Heart left ventricle (tissue), 13 donors: ENCODE data around the gene CD226.

Experiments used
- POLR2A ChIP-seq, 2 donors: fragments of 450-650 bp; IDR thresholded peaks; one replicate each; pipeline ENCODE4 v1.6.1; 2017; ENCODE audit warnings: antibody characterized with exemption in 2 of 2, mild to moderate bottlenecking in 2 of 2, moderate library complexity in 2 of 2
- TF ChIP-seq, protein P1 (sequence below), 12 donors: fragments of 200-600 bp; sonication (generic) in 4 of 12; IDR thresholded peaks; one replicate each; pipeline versions ENCODE4 v1.5.0 to v1.8.0; 2018 to 2022; ENCODE audit warnings: antibody characterized with exemption in 12 of 12, mild to moderate bottlenecking in 5 of 12
- donor health status: ischemic (EF 13 %, LVEDD 7.1; RV severe dilation, severe dysfunction).
- donor health status: DM: no; HTN: yes; CAD: no.
- donor health status: DM: no; HTN: no; CAD: no.
- donor health status: ischemic (EF 25% LVEDD 6.9; RV normal size, moderate dysfunction).
- donor health status: ischemic (EF 25% LVEDD 5.7; RV mildly dilated, moderate dysfunction).
- donor health status: ischemic (EF 35%, LVEDD 5.7; RV mildly dilated, moderate dysfunction).
- donor health status: nonischemic (EF 11% LVEDD 7.7; RV severe dilation, severe dysfunction).
- donor health status: DM: yes; HTN: yes; CAD: no.
- donor health status: PGD.
- donor health status: ischemic (EF 29% LVEDD 5.4; RV normal size, mild dysfunction).
- donor health status: nonischemic (EF 23%, LVEDD 6.1; RV moderate dilation, normal function).

DNA sequence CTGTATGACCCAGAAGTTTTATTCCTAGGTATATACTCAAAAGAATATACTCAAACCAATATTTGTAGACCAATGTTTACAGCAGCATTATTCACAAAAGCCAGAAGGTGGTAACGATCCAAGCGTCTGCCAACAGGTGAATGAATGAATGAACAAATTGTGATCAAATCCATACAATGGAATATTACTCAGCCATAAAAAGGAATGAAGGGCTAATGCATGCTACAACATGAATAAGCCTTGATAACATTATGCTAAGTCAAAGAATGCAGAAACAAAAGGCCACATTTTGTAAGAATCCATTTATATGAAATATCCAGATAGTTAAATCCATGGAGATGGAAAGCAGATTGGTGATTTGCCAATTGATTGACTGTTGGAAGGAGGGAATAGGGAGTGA, 5.5 kb upstream of the CD226 start:
- TF ChIP-seq, protein P1, sequence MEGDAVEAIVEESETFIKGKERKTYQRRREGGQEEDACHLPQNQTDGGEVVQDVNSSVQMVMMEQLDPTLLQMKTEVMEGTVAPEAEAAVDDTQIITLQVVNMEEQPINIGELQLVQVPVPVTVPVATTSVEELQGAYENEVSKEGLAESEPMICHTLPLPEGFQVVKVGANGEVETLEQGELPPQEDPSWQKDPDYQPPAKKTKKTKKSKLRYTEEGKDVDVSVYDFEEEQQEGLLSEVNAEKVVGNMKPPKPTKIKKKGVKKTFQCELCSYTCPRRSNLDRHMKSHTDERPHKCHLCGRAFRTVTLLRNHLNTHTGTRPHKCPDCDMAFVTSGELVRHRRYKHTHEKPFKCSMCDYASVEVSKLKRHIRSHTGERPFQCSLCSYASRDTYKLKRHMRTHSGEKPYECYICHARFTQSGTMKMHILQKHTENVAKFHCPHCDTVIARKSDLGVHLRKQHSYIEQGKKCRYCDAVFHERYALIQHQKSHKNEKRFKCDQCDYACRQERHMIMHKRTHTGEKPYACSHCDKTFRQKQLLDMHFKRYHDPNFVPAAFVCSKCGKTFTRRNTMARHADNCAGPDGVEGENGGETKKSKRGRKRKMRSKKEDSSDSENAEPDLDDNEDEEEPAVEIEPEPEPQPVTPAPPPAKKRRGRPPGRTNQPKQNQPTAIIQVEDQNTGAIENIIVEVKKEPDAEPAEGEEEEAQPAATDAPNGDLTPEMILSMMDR (IDR thresholded peaks at IDR 0.05) = no peak
- TF ChIP-seq POLR2A (IDR thresholded peaks at IDR 0.05) = no peak
